HepG2 (cell line): ENCODE data around the gene PUS1. TPM values are rescaled to one million over a fixed set of nuclear protein-coding genes. Genes with fewer than 3 reads are reported as not detected.

ENCODE experiments used
- ATAC-seq: fragments of 200-7000 bp; cut with Tn5 transposase; 3 replicates; pipeline ENCODE4 v1.9.1; 2020; ENCODE audit warnings: mild to moderate bottlenecking, moderate library complexity
- BruUV-seq: library from RNA; stranded (reverse); fragments of 400-500 nt; replicated peaks from 2 replicates; lab custom pipeline; 2021; lab: Mats Ljungman, UMichigan
- CTCF ChIA-PET: fragments of 300-600 bp; formaldehyde crosslinking; extraction: SDS; loops from one replicate; lab custom pipeline; 2021; ENCODE audit warnings: low total read pairs, inconsistent platforms, low intra/inter-chr PET ratio; lab: Yijun Ruan, JAX
- POLR2A ChIA-PET: fragments of 350-600 bp; sonication (Branson Sonifier 250); formaldehyde crosslinking; loops from one replicate; lab custom pipeline; 2020; ENCODE audit warnings: antibody characterized with exemption, inconsistent platforms; lab: Yijun Ruan, JAX
- DNase-seq: peaks from one replicate; pipeline ENCODE4 v3.0.0-alpha.2; 2015; ENCODE audit warnings: low spot score
- FAIRE-seq: peaks from 3 replicates; lab custom pipeline; 2011; peaks lifted over from hg19 to GRCh38; lab: Jason Lieb, UNC
- H2AFZ ChIP-seq: one replicate; pipeline ENCODE4 v1.6.1; 2011; ENCODE audit warnings: low read length, inconsistent platforms
- H3K27ac ChIP-seq: fragments of 300-600 bp; 3 replicates; pipeline ENCODE4 v1.8.0; 2011; ENCODE audit warnings: mixed run types, mild to moderate bottlenecking, mixed read lengths, low read length, inconsistent platforms; ENCODE audit not compliant: insufficient read depth; ENCODE audit errors: extremely low read length
- H3K27me3 ChIP-seq, 2 experiments: fragments of 200-600 bp in 1 of 2; 2 replicates in 1 of 2; 3 replicates in 1 of 2; pipeline versions ENCODE4 v1.6.0 to v1.8.0; 2011; ENCODE audit warnings: low read length in 2 of 2, mild to moderate bottlenecking in 2 of 2, moderate library complexity in 2 of 2, inconsistent platforms in 1 of 2; ENCODE audit not compliant: insufficient read depth in 2 of 2, control insufficient read depth in 1 of 2
- H3K36me3 ChIP-seq, 2 experiments: fragments of 200-600 bp in 1 of 2; replicated peaks in 1 of 2; 2 replicates in 1 of 2; 3 replicates in 1 of 2; pipeline versions ENCODE4 v1.5.1 to v1.8.0; 2011; ENCODE audit warnings: low read length in 2 of 2, inconsistent platforms in 1 of 2; ENCODE audit not compliant: insufficient read depth in 2 of 2, control insufficient read depth in 1 of 2
- H3K4me1 ChIP-seq: 2 replicates; pipeline ENCODE4 v1.5.1; 2012; ENCODE audit warnings: low read length, inconsistent platforms; ENCODE audit not compliant: insufficient read depth
- H3K4me2 ChIP-seq: 2 replicates; pipeline ENCODE4 v1.6.0; 2011; ENCODE audit warnings: low read depth, low read length, inconsistent platforms
- H3K4me3 ChIP-seq, 3 experiments: fragments of 200-600 bp in 1 of 3; sonication (generic), shearing (Covaris generic) in 1 of 3; replicated peaks in 1 of 3; 2 replicates each; pipeline ENCODE4 v1.5.1; 2011 to 2016; ENCODE audit warnings: low read length in 3 of 3, inconsistent platforms in 2 of 3, low read depth in 2 of 3, mild to moderate bottlenecking in 2 of 3, control low read depth in 1 of 3, mixed read lengths in 1 of 3; ENCODE audit not compliant: insufficient read depth in 1 of 3
- H3K79me2 ChIP-seq: one replicate; pipeline ENCODE4 v1.6.1; 2011; ENCODE audit warnings: low read length, inconsistent platforms; ENCODE audit not compliant: insufficient read depth
- H3K9ac ChIP-seq: 2 replicates; pipeline ENCODE4 v1.6.0; 2011; ENCODE audit warnings: mild to moderate bottlenecking, low read depth, low read length, inconsistent platforms; ENCODE audit not compliant: insufficient read depth
- H3K9me3 ChIP-seq: 2 replicates; pipeline ENCODE4 v1.5.1; 2012; ENCODE audit warnings: mild to moderate bottlenecking, low read length
- H4K20me1 ChIP-seq: 2 replicates; pipeline ENCODE4 v1.6.0; 2011; ENCODE audit warnings: inconsistent platforms, mild to moderate bottlenecking, low read length, moderate library complexity; ENCODE audit not compliant: insufficient read depth
- AGO2 ChIP-seq: fragments of 200-400 bp; formaldehyde crosslinking; optimal IDR thresholded peaks from 2 replicates; pipeline ENCODE3; 2017; ENCODE audit warnings: mild to moderate bottlenecking, low read depth, low read length, moderate library complexity
- DR1 ChIP-seq: sonication (generic); formaldehyde crosslinking; IDR thresholded peaks from 2 replicates; pipeline ENCODE4 v1.8.0; 2021; ENCODE audit warnings: mild to moderate bottlenecking, missing genetic modification reagents, inconsistent platforms
- NFAT5 ChIP-seq: sonication (generic); formaldehyde crosslinking; IDR thresholded peaks from 2 replicates; pipeline ENCODE4 v1.4.0; 2020; ENCODE audit warnings: missing genetic modification reagents
- NR1H2 ChIP-seq: sonication (generic); formaldehyde crosslinking; IDR thresholded peaks from 2 replicates; pipeline ENCODE4 v1.8.1; 2022; ENCODE audit warnings: low read depth, missing genetic modification reagents, borderline replicate concordance
- RBFOX2 ChIP-seq: fragments of 200-400 bp; formaldehyde crosslinking; IDR thresholded peaks from 2 replicates; pipeline ENCODE4 v1.6.1; 2017; ENCODE audit warnings: low read depth, mild to moderate bottlenecking, low read length
- ZBTB8A ChIP-seq: sonication (generic); formaldehyde crosslinking; IDR thresholded peaks from 2 replicates; pipeline ENCODE4 v1.4.0; 2020; ENCODE audit warnings: mild to moderate bottlenecking, low read depth, missing genetic modification reagents, borderline replicate concordance
- ZNF572 ChIP-seq: sonication (generic); formaldehyde crosslinking; IDR thresholded peaks from 2 replicates; pipeline ENCODE4 v1.5.1; 2020; ENCODE audit warnings: mild to moderate bottlenecking, missing genetic modification reagents
- ZNF709 ChIP-seq: sonication (generic); formaldehyde crosslinking; IDR thresholded peaks from 2 replicates; pipeline ENCODE4 v1.5.0; 2020; ENCODE audit warnings: mild to moderate bottlenecking, missing genetic modification reagents
- ZNF776 ChIP-seq: sonication (generic); formaldehyde crosslinking; IDR thresholded peaks from 2 replicates; pipeline ENCODE4 v1.4.0; 2020; ENCODE audit warnings: mild to moderate bottlenecking, missing genetic modification reagents
- WGBS: methylation state at CpG from one replicate; pipeline ENCODE4 v1.1.6; 2017; ENCODE audit warnings: low lambda C conversion rate; 5-methylcytosine and 5-hydroxymethylcytosine counted together
- in situ Hi-C: cut with HindIII; loops from 2 replicates; pipeline ENCODE4 v1.10.0; 2017; ENCODE audit warnings: low pct_unique_long_range_greater_than_20kb; ENCODE audit not compliant: extremely low pct_ligation_motif_present
- intact Hi-C: fragments of 100-400 bp; cut with micrococcal nuclease; formaldehyde crosslinking; loops from one replicate; pipeline ENCODE4 v1.10.0; 2022; ENCODE audit not compliant: unreplicated experiment
- polyA plus RNA-seq, 8 experiments: library from polyadenylated mRNA; depleted of rRNA in 3 of 8; stranded (reverse) in 7 of 8; unstranded in 1 of 8; fragments of >200 nt; fragmentation: Illumina TruSeq in 4 of 8; extraction: Trizol in 4 of 8; gene quantifications; 2 replicates each; pipeline versions ENCODE4 v1.2.1 to v1.2.3, GENCODE V29; 2011 to 2016; ENCODE audit warnings: low read depth in 4 of 8, missing spikeins in 1 of 8, mixed read lengths in 1 of 8; ENCODE audit not compliant: insufficient read depth in 1 of 8
- total RNA-seq, 5 experiments: library from RNA; depleted of rRNA; stranded (reverse); fragments of >200 nt; fragmentation: Illumina TruSeq; extraction: Trizol; gene quantifications; 2 replicates each; pipeline ENCODE4 v1.2.3, GENCODE V29; 2016; ENCODE audit warnings: low read depth in 1 of 5

PUS1 gene
- total and polyA plus RNA-seq, 2 of the 13 experiments (the other 11 are each of a cell fraction or from before 2014, with no cell fraction given) = 19.2 to 24.7 TPM

- in situ Hi-C loops (no loop called here), intact Hi-C loops (loop anchor here (10.0 kb wide), 1 partner anchor 85 kb away; no protein-coding TSS in a partner anchor)
- TF ChIP-seq NR1H2 (CRISPR knock-in tag) (no peak), AGO2 (peak; percentile 1)
- no peaks in the 10 kb centered on the region for H4K20me1 ChIP-seq
- 99% methylated on average over 7 of the region's 14 CpGs for WGBS
- FAIRE-seq (no peak), ATAC-seq (no peak), DNase-seq (no peak)
- POLR2A ChIA-PET = no interaction called here
- no peak overlapping the region for H3K4me3 ChIP-seq
- H3K36me3 ChIP-seq = peaks cover 7 to 26% of the 10 kb centered on the region in 2 experiments; a peak in 4 of 5 replicates
- H3K9me3 ChIP-seq = no peaks in the 10 kb centered on the region
- H3K27me3 ChIP-seq = no peaks in the 10 kb centered on the region
- no peak overlapping the region for H3K27ac ChIP-seq
- BruUV-seq = no TSS peak
- H3K9ac ChIP-seq = no peak overlapping the region
- CTCF ChIA-PET = no interaction called here
- no peak overlapping the region for H2AFZ ChIP-seq
- H3K79me2 ChIP-seq = no peaks in the 10 kb centered on the region
- no peak overlapping the region for H3K4me2 ChIP-seq
- H3K4me1 ChIP-seq = no peaks in the 10 kb centered on the region
These were observed 8.9 kb upstream of the PUS1 start for GRCh38 chr12:131920157-131920508.

GRCh38 chr12:131920902-131921840, 7.9 kb upstream of the PUS1 start:
- Histone ChIP-seq H3K36me3 (peaks cover 6 to 16% of the 10 kb centered on the region in 2 experiments; a peak in 4 of 5 replicates), H3K9ac (no peak overlapping the region), H2AFZ (no peak overlapping the region), H3K27ac (no peak overlapping the region), H3K79me2 (no peaks in the 10 kb centered on the region), H3K4me2 (no peak overlapping the region), H4K20me1 (no peaks in the 10 kb centered on the region), H3K27me3 (no peaks in the 10 kb centered on the region), H3K4me1 (no peaks in the 10 kb centered on the region), H3K4me3 (no peak overlapping the region), H3K9me3 (no peaks in the 10 kb centered on the region)
- no TSS peak for BruUV-seq
- FAIRE-seq (no peak), ATAC-seq (no peak), DNase-seq (no peak)
- WGBS = 96% methylated on average over 14 of the region's 35 CpGs
- ChIA-PET POLR2A (no interaction called here), CTCF (no interaction called here)
- no peak for TF ChIP-seq ZBTB8A (CRISPR knock-in tag)
- TF ChIP-seq ZNF572 (CRISPR knock-in tag) = no peak
- TF ChIP-seq NFAT5 = no peak
- TF ChIP-seq DR1 (CRISPR knock-in tag) = no peak
- TF ChIP-seq ZNF709 = no peak
- TF ChIP-seq ZNF776 = no peak
- peak; percentile 82 for TF ChIP-seq AGO2
- peak; percentile 36; the same call in 1 of the 2 replicates for TF ChIP-seq RBFOX2
- in situ Hi-C loops = no loop called here
- intact Hi-C loops = loop anchor here (10.0 kb wide), 1 partner anchor 86 kb away; no protein-coding TSS in a partner anchor
